ENCODE measurements around the gene CRYGA. TPM values are rescaled to one million over a fixed set of nuclear protein-coding genes. Genes with fewer than 3 reads are reported as not detected.
A peak's percentile ranks its signal among the peaks of the same experiment; 100 is the strongest.

CRYGA gene
- polyA plus RNA-seq, 1 of the 3 experiments (the other 2 are of a cell fraction), result not detected

DNA sequence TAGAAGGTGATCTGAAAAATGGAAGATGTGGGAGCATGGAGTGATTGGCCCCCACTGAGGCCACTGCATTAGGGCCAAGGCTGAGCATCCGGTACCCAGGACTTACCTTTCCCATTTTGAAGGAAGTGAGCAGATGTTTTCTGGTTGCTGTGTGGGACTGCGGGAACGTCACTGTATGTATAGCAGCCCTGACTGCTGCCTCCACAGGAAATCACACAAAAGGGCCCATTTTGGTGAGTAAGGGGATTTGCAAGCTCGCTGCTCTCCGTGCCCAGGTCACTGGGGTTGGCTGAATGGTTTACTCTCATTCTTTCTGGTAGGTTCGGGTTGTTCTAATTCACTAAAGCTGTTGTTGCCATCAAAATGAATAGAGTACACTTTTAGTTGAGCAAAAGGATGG is 17.4 kb downstream of the CRYGA start, which contains the start of gene CRYGB (continued):
- TF ChIP-seq NRF1 (IDR thresholded peaks at IDR 0.05; ENCODE audit: low read depth, low read length) (no peak), JUND (IDR thresholded peaks at IDR 0.05) (no peak), NFIC (IDR thresholded peaks at IDR 0.05; ENCODE audit: borderline replicate concordance) (no peak)
- TF ChIP-seq, protein P1, sequence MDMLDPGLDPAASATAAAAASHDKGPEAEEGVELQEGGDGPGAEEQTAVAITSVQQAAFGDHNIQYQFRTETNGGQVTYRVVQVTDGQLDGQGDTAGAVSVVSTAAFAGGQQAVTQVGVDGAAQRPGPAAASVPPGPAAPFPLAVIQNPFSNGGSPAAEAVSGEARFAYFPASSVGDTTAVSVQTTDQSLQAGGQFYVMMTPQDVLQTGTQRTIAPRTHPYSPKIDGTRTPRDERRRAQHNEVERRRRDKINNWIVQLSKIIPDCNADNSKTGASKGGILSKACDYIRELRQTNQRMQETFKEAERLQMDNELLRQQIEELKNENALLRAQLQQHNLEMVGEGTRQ (IDR thresholded peaks at IDR 0.05; ENCODE audit: borderline replicate concordance, low read depth, low read length), result no peak

- H3K4me2 ChIP-seq, result peak overlapping the region; percentile 28; the same call in 1 of the 2 replicates
- no peaks in the 10 kb centered on the region for H3F3A ChIP-seq (replicated peaks; ENCODE audit: insufficient read depth)
- H3K9me3 ChIP-seq, result no peaks in the 10 kb centered on the region
- H3K27ac ChIP-seq (ENCODE audit: low read depth in 2 of 2, low read length in 1 of 2), result peak overlapping the region in 1 of 2 experiments; percentile 81; a peak in 2 of 4 replicates
- TF ChIP-seq TCF12 (IDR thresholded peaks at IDR 0.05) (no peak), CHD2 (IDR thresholded peaks at IDR 0.05; ENCODE audit: low read length, partially characterized antibody) (no peak), EP300 (IDR thresholded peaks at IDR 0.05; ENCODE audit: borderline replicate concordance in 1 of 2, low read depth in 1 of 2, low read length in 1 of 2) (no peak)
- ChIA-PET POLR2A (no interaction called here), CTCF (interaction anchor here (0.6 to 3.0 kb wide), 6 partner anchors 12 to 148 kb away, joined by 3 to 22 read pairs (median 3); partner anchors contain the start of gene IDH1)
- H3K9me2 ChIP-seq, result no peaks in the 10 kb centered on the region
- 80% methylated on average over 14 of the region's 14 CpGs for WGBS (ENCODE audit: low lambda C conversion rate)
- H4K20me1 ChIP-seq (ENCODE audit: insufficient read depth), result no peaks in the 10 kb centered on the region
- H3K4me1 ChIP-seq (ENCODE audit: control insufficient read depth in 1 of 2, insufficient read depth in 2 of 2, low read depth in 1 of 2, low read length in 1 of 2), result peaks cover 6 to 8% of the 10 kb centered on the region in 2 experiments; a peak in 3 of 4 replicates
- no peak overlapping the region for H3K4me3 ChIP-seq (ENCODE audit: low read depth in 2 of 2, low read length in 1 of 2)
- 0 out of 2 replicates have a peak overlapping the region, but pooled peaks have one; percentile 41 for H2AFZ ChIP-seq (ENCODE audit: low read depth)
- H3K79me2 ChIP-seq (ENCODE audit: insufficient read depth), result no peaks in the 10 kb centered on the region
- no peaks in the 10 kb centered on the region for H3K27me3 ChIP-seq (ENCODE audit: insufficient read depth)
- no peak overlapping the region for H3K9ac ChIP-seq
- DNase-seq, result no peak
- no peaks in the 10 kb centered on the region for H3K36me3 ChIP-seq (replicated peaks in 1 of 2; ENCODE audit: control insufficient read depth in 1 of 2, insufficient read depth in 2 of 2, low read length in 1 of 2)
These were observed 20.2 kb downstream of the CRYGA start for GRCh38 chr2:208142925-208143799.

- peak overlapping the region in 1 of 2 experiments; percentile 81; a peak in 2 of 4 replicates for H3K27ac ChIP-seq (ENCODE audit: low read depth in 2 of 2, low read length in 1 of 2)
- H3K36me3 ChIP-seq (replicated peaks in 1 of 2; ENCODE audit: control insufficient read depth in 1 of 2, insufficient read depth in 2 of 2, low read length in 1 of 2), result no peaks in the 10 kb centered on the region
- peak; percentile 61 for DNase-seq
- ChIA-PET POLR2A (no interaction called here), CTCF (interaction anchor here (0.6 to 3.0 kb wide), 8 partner anchors 11 to 113 kb away, joined by 3 to 22 read pairs (median 3); partner anchors contain the start of gene IDH1)
- WGBS (ENCODE audit: low lambda C conversion rate), result 28% methylated on average over 8 of the region's 8 CpGs
- no peaks in the 10 kb centered on the region for H4K20me1 ChIP-seq (ENCODE audit: insufficient read depth)
- no peak overlapping the region for H3K4me3 ChIP-seq (ENCODE audit: low read depth in 2 of 2, low read length in 1 of 2)
- H2AFZ ChIP-seq (ENCODE audit: low read depth), result no peak overlapping the region
- H3K79me2 ChIP-seq (ENCODE audit: insufficient read depth), result no peaks in the 10 kb centered on the region
- H3K27me3 ChIP-seq (ENCODE audit: insufficient read depth), result no peaks in the 10 kb centered on the region
- peaks cover 6 to 9% of the 10 kb centered on the region in 2 experiments; a peak in 3 of 4 replicates for H3K4me1 ChIP-seq (ENCODE audit: control insufficient read depth in 1 of 2, insufficient read depth in 2 of 2, low read depth in 1 of 2, low read length in 1 of 2)
- H3K4me2 ChIP-seq, result peak overlapping the region; percentile 28; the same call in 1 of the 2 replicates
- H3K9me3 ChIP-seq, result no peaks in the 10 kb centered on the region
- H3K9ac ChIP-seq, result no peak overlapping the region
- H3F3A ChIP-seq (replicated peaks; ENCODE audit: insufficient read depth), result no peaks in the 10 kb centered on the region
- H3K9me2 ChIP-seq, result no peaks in the 10 kb centered on the region
- TF ChIP-seq RAD21 (IDR thresholded peaks at IDR 0.05; ENCODE audit: low read length) (no peak), SMC3 (IDR thresholded peaks at IDR 0.05; ENCODE audit: low read depth, low read length) (no peak), NFIC (IDR thresholded peaks at IDR 0.05; ENCODE audit: borderline replicate concordance) (peak; percentile 62), SIN3A (IDR thresholded peaks at IDR 0.05; ENCODE audit: borderline replicate concordance, low read depth, low read length) (no peak), PBX3 (IDR thresholded peaks at IDR 0.05) (no peak), TAF1 (IDR thresholded peaks at IDR 0.05; ENCODE audit: borderline replicate concordance, low read depth, low read length) (no peak), MXI1 (IDR thresholded peaks at IDR 0.05; ENCODE audit: low read depth, low read length) (no peak), TCF12 (IDR thresholded peaks at IDR 0.05) (no peak), JUND (IDR thresholded peaks at IDR 0.05) (no peak), EP300 (IDR thresholded peaks at IDR 0.05; ENCODE audit: borderline replicate concordance in 1 of 2, low read depth in 1 of 2, low read length in 1 of 2) (peak in 1 of 2 experiments; percentile 65; a peak in 2 of 4 replicates), GATA2 (CRISPR knock-in tag; IDR thresholded peaks at IDR 0.05) (no peak), FOSL2 (IDR thresholded peaks at IDR 0.05; ENCODE audit: borderline replicate concordance, low read depth) (no peak), MAX (IDR thresholded peaks at IDR 0.05; ENCODE audit: low read depth) (no peak)
- TF ChIP-seq, protein P2, sequence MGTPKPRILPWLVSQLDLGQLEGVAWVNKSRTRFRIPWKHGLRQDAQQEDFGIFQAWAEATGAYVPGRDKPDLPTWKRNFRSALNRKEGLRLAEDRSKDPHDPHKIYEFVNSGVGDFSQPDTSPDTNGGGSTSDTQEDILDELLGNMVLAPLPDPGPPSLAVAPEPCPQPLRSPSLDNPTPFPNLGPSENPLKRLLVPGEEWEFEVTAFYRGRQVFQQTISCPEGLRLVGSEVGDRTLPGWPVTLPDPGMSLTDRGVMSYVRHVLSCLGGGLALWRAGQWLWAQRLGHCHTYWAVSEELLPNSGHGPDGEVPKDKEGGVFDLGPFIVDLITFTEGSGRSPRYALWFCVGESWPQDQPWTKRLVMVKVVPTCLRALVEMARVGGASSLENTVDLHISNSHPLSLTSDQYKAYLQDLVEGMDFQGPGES (IDR thresholded peaks at IDR 0.05; ENCODE audit: low read depth, low read length), result no peak
These were observed 21.0 kb downstream of the CRYGA start for GRCh38 chr2:208142240-208142924.
